Right lobe of liver (tissue), 6 donors: ENCODE data around the gene SLC9A5. TPM values are rescaled to one million over a fixed set of nuclear protein-coding genes. Genes with fewer than 3 reads are reported as not detected.

Experiments
- ATAC-seq, 4 donors: fragments of 200-7000 bp; cut with Tn5 transposase; one replicate each; pipeline ENCODE4 v1.9.1; 2020; ENCODE audit warnings: mild to moderate bottlenecking in 4 of 4, moderate library complexity in 4 of 4
- DNase-seq, 3 donors: peaks; one replicate each; pipeline ENCODE4 v3.0.0-alpha.2; 2020
- H3K27ac ChIP-seq, 3 donors: fragments of 200-600 bp; one replicate each; pipeline ENCODE4 v1.8.0; 2022
- H3K27me3 ChIP-seq, 2 donors: fragments of 200-600 bp; one replicate each; pipeline ENCODE4 v1.8.0; 2022
- H3K36me3 ChIP-seq, 4 donors: fragments of 200-600 bp; sonication (generic) in 1 of 4; one replicate each; pipeline versions ENCODE4 v1.5.1 to v1.8.0; 2017 to 2022; ENCODE audit warnings: control low read depth in 1 of 4
- H3K4me1 ChIP-seq, 4 donors: fragments of 200-600 bp; sonication (generic) in 1 of 4; one replicate each; pipeline versions ENCODE4 v1.5.1 to v1.8.0; 2017 to 2022; ENCODE audit warnings: control low read depth in 1 of 4
- H3K4me3 ChIP-seq, 3 donors: fragments of 200-600 bp; one replicate each; pipeline ENCODE4 v1.8.0; 2022
- H3K9me3 ChIP-seq, 4 donors: fragments of 200-600 bp; sonication (generic) in 1 of 4; one replicate each; pipeline versions ENCODE4 v1.5.1 to v1.8.0; 2017 to 2022; ENCODE audit warnings: control low read depth in 1 of 4
- CTCF ChIP-seq, 4 donors: fragments of 200-600 bp in 3 of 4; fragments of 450-650 bp in 1 of 4; IDR thresholded peaks; one replicate each; pipeline versions ENCODE4 v1.5.1 to v1.8.0; 2016 to 2022; ENCODE audit warnings: antibody characterized with exemption in 4 of 4, mild to moderate bottlenecking in 2 of 4
- POLR2A ChIP-seq: fragments of 450-650 bp; IDR thresholded peaks from one replicate; pipeline ENCODE4 v1.6.1; 2017; ENCODE audit warnings: antibody characterized with exemption, mild to moderate bottlenecking
- WGBS: methylation state at CpG from one replicate; pipeline ENCODE4 v1.1.6; 2018; ENCODE audit warnings: low coverage, low lambda C conversion rate; ENCODE audit not compliant: insufficient coverage; ENCODE audit errors: missing lambda C conversion rate; 5-methylcytosine and 5-hydroxymethylcytosine counted together
- intact Hi-C, 2 donors: fragments of 100-400 bp; cut with DNase I; formaldehyde crosslinking; loops; one replicate each; pipeline versions ENCODE4 v1.11.2 to v1.14.1; 2022
- long read RNA-seq: library from polyadenylated mRNA; unstranded; transcript quantifications from one replicate; pipeline ENCODE4 v2.0.0, GENCODE V29; 2019
- total RNA-seq, 6 experiments: library from RNA; depleted of rRNA in 2 of 6; stranded (reverse); fragments of >200 nt in 2 of 6; fragmentation: NEBNext Ultra II Directional in 3 of 6; extraction: Animal tissue kit (Norgen Biotek cat#: 25700) in 3 of 6; gene quantifications; one replicate each; pipeline versions ENCODE4 v1.1.0 to v1.2.4, GENCODE V29; 2016 to 2023
- donor health status: DM: no; HTN: yes; CAD: no.
- donor health status: DM: no; HTN: no; CAD: no.
- donor health status: DM: no; HTN: no; CAD: no.
- donor health status: DM: no; HTN: yes; CAD: no.
- donor health status: DM: no; HTN: yes; CAD: no.

The SLC9A5 gene
- under 1 TPM; 0.06 to 0.53 (median 0.15) TPM for total RNA-seq
- long read RNA-seq: 0 reads

GRCh38 chr16:67248401-67249177, at the start of gene SLC9A5:
Gene SLC9A5, plus strand, starts transcription at chr16:67248979. Its CDS starts 36 bp downstream, at chr16:67249015.
- Histone ChIP-seq H3K27me3 (peaks cover 0 to 10% of the 10 kb centered on the region in 2 donors), H3K4me1 (peaks cover 0 to 42% (median 0%) of the 10 kb centered on the region in 4 donors), H3K36me3 (no peaks in the 10 kb centered on the region), H3K9me3 (no peaks in the 10 kb centered on the region), H3K4me3 (peak within 1 kb of the TSS; percentile 33 to 66 (median 34)), H3K27ac (no peak within 1 kb of the TSS)
- ATAC-seq (no peak), DNase-seq (peak in 2 of 3 donors; percentile 43 to 47)
- intact Hi-C loops: no loop called here
- TF ChIP-seq POLR2A (no peak), CTCF (IDR thresholded peaks at IDR 0.05) (peak in 2 of 4 donors; percentile 7 to 21)
- 0% methylated on average over 5 of the region's 75 CpGs for WGBS

DNA sequence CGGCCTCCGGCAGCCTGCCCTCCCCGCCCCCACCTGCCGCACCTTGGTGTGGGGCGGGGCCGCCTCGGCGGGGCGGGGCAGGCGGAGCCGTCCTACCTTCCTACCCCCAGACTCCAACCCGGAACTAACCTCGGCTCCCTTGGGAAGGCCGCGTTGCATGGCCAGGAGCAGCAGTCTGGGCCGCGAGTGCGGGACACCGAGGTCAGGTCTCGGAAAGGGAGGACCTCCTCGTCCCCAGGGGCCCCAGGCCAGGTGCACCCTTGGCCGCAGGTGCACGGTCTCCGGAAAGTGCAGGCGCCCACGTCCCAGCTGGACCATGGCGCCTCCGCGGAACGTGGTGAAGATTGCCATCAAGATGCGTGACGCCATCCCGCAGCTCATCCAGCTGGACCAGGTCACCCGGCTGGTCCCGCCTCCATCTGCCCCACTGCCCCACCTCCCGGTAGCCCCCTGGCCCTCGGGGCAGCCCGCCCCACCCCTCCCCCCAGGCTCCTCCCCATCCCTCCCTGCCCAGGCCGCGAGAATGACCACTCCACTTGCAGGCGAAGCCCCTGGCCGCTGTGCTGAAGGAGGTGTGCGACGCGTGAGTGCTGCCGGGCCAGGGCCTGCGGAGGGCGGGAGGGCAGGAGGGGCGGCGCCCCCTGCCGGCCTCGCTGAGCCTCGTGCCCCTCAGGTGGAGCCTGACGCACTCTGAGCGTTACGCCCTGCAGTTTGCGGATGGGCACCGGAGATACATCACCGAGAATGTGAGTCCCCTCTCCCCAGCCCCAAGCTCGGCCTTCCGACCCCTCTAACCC, 49.6 kb upstream of the SLC9A5 start, which contains the start of gene ELMO3:
Gene ELMO3, plus strand, starts transcription at position 121 of the 797 bp plus-strand sequence. Its CDS starts 196 bp downstream, at position 317.
- TF ChIP-seq POLR2A (peak; percentile 24), CTCF (IDR thresholded peaks at IDR 0.05) (peak; percentile 32 to 57 (median 48))
- ATAC-seq (peak; percentile 76 to 81 (median 76)), DNase-seq (peak in 1 of 3 donors; percentile 55)
- Histone ChIP-seq H3K9me3 (no peaks in the 10 kb centered on the region), H3K27ac (no peak within 1 kb of the TSS), H3K4me3 (peak within 1 kb of the TSS; percentile 30 to 58 (median 51)), H3K27me3 (no peaks in the 10 kb centered on the region), H3K4me1 (peaks cover 0 to 7% (median 0%) of the 10 kb centered on the region in 4 donors), H3K36me3 (peaks cover 0 to 45% (median 18%) of the 10 kb centered on the region in 4 donors)
- 26% methylated on average over 8 of the region's 61 CpGs for WGBS
- intact Hi-C loops: loop anchor here in 1 of 2 donors (5.0 kb wide), 1 partner anchor 33 kb away; no protein-coding TSS in a partner anchor

DNA sequence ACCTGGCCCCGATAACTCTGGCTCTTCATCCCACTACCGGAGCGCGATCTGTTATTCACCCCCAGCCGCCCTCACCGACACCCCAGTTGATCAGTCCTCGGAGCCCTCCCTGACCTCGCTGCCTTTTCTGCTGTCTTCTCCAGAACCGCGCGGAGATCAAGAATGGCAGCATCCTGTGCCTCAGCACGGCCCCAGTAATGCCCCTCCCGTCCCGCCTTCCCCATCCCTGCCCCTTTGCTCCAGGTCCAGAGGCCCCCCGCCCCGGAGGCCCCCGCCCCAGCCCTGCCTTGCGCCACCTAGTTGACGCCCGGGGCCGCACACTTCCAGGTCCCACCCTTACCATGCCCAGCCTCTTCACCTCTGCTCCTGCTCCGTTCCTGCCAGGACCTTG, 49.0 kb upstream of the SLC9A5 start:
- Histone ChIP-seq H3K9me3 (no peaks in the 10 kb centered on the region), H3K27me3 (no peaks in the 10 kb centered on the region), H3K4me3 (peak overlapping the region; percentile 30 to 58 (median 51)), H3K27ac (no peak overlapping the region), H3K36me3 (peaks cover 0 to 39% (median 14%) of the 10 kb centered on the region in 4 donors), H3K4me1 (peaks cover 0 to 7% (median 0%) of the 10 kb centered on the region in 4 donors)
- TF ChIP-seq POLR2A: no peak
- no peak for TF ChIP-seq CTCF (IDR thresholded peaks at IDR 0.05)
- DNase-seq (no peak), ATAC-seq (peak; percentile 1 to 12 (median 5))
- 40% methylated on average over 5 of the region's 22 CpGs for WGBS
- intact Hi-C loops: loop anchor here in 1 of 2 donors (5.0 kb wide), 1 partner anchor 32 kb away; no protein-coding TSS in a partner anchor

DNA sequence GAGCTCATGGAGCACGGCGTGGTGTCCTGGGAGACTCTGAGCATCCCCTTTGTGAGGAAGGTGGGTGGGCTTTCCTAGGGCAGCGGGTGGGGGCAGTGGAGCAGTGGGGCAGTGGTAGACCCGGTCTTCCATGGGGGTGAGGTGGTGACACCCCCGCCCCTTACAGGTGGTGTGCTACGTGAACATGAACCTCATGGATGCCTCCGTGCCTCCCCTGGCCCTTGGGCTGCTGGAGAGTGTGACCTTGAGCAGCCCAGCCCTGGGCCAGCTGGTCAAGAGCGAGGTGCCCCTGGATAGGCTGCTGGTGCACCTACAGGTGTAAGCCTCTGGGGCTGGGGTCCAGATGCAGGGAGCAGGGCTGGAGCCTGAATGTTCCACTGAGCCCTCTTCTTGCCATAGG, 48.3 kb upstream of the SLC9A5 start:
- no peak overlapping the region for H3K27ac ChIP-seq
- H3K9me3 ChIP-seq: no peaks in the 10 kb centered on the region
- no peak for TF ChIP-seq CTCF (IDR thresholded peaks at IDR 0.05)
- TF ChIP-seq POLR2A: no peak
- no peaks in the 10 kb centered on the region for H3K27me3 ChIP-seq
- intact Hi-C loops: no loop called here
- H3K4me3 ChIP-seq: no peak overlapping the region
- DNase-seq (no peak), ATAC-seq (no peak)
- WGBS: no CpG with 5 or more reads among the region's 8 CpGs
- H3K4me1 ChIP-seq: peaks cover 0 to 7% (median 0%) of the 10 kb centered on the region in 4 donors
- peaks cover 0 to 32% (median 8%) of the 10 kb centered on the region in 4 donors for H3K36me3 ChIP-seq
